Activated naive CD4-positive, alpha-beta T cell treated with Interleukin-2 at 50 U/mL for 16 hours (primary cell): ENCODE data around the gene RCOR3.

Experiments
- DNase-seq: peaks from one replicate; pipeline ENCODE4 v3.0.0-alpha.2; 2020

RCOR3 gene

DNA sequence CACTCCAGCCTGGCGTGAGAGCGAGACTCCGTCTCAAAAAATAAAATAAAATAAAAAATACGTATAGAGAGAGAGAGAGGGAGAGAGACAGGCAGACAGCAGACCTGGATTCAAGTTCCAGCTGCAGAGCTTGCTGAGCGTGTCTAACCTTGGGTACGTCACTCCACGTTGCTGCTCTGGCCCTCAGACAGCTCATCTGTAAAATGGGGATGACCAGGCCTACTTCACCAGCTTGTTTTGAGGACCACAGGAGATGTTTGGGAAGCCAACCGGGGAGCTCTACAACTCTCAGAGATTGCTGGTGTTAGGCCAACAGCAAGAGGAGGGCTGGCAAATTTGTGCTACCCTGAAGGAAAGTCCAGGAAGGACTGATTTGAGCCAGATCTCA, 67.0 kb downstream of the RCOR3 start:
- no peak for DNase-seq

DNA sequence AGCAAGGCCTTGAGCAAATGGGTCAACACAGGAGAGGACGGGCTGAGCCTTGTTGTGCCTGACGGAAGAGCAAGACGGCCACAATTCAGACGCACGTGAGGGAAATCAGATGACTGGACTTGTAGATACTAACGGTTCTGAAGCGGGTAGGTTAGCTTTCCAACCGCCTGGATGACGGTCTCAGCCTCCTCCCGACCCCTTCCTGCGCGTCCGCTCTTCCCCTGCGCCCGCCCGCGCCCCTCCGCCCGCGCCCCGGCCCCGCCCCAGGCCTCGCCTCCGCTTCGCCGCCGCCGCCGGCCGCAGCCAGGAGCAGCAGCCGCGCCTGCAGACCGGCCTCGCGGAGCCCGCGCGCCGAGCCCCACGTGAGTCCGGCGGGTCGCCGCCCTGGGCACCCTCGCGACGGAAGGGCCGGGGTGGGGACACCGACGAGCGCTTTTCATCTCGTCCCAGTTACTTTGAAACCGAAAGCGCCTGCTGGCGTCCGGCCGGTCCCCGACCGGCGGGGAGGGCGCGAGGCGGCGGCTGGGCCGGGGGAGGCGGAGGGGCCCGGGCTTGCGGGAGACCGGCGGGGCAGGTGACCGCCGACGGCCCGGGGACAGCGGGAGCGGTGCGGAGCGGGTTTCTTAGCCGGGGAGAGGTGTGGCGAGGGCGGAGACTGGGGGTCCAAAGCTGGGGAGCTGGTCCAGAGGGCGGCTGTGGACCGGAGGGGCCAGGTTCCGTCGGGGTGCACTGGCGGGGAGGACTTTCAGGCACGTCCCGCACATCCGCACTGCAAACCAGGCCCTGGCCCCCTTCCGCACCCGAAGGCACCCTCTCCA, 67.6 kb downstream of the RCOR3 start, which contains the start of gene TRAF5:
TRAF5 (plus strand) TSS at position 306 of the 818 bp plus-strand sequence. CDS start 26,407 bp downstream, outside the sequence.
- peak; percentile 63 for DNase-seq

DNA sequence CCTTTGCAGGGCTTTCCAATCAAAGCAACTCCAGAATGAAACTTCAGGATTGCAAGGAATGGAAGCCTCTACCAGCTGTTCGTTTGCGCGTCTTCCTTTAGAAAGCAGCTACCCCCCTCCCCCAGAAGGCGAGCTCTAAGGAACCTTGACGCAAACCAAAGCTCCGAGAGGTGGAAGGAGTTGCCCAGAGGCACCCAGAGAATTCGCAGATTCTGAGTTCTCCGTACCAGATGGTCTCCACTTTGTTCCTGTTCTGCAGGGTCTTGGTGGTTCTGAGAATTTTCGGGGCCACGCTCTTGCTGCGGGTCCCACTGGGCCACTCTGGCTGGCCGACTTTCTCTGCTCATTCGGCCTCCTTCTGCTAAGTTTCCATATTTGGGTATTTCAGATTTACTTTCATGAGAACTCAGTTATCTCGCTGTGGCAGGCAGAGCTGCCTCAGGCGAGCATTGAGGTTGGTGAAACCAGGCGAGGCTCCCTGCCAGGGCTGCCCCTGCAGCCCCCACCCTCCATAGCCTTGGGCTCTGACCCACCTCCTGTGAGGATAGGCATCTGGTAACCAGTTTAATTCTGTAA, 68.3 kb downstream of the RCOR3 start:
- DNase-seq: peak; percentile 45

DNA sequence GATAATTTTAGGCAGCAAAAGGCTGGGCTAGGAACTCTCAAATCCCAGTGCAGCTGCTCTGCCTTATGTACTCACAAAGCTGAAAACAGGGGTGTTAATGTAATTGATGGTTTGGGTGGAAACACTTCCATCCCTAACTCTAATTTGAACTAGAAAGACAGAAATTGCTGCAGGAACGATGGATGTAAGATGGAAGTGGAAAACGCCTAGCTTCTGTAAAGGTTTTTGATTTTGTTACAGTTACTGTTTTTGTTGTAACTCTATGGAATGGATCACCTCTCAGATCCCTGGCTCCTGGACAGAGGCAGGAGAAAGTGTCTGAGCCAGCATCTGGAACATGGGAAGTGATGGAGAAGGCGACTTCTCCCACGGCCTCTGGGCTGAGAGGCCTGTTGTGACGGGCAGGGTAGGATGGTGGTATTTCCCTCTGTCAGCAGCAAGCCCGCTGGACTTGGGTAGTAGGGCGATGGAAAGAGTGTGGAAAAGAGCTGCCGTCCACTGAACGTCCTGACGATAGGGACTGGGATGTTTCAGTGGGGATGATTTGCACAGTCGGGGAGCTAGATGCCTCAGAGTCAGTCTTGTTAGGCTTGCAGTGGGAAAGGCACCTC, 69.0 kb downstream of the RCOR3 start:
- no peak for DNase-seq

DNA sequence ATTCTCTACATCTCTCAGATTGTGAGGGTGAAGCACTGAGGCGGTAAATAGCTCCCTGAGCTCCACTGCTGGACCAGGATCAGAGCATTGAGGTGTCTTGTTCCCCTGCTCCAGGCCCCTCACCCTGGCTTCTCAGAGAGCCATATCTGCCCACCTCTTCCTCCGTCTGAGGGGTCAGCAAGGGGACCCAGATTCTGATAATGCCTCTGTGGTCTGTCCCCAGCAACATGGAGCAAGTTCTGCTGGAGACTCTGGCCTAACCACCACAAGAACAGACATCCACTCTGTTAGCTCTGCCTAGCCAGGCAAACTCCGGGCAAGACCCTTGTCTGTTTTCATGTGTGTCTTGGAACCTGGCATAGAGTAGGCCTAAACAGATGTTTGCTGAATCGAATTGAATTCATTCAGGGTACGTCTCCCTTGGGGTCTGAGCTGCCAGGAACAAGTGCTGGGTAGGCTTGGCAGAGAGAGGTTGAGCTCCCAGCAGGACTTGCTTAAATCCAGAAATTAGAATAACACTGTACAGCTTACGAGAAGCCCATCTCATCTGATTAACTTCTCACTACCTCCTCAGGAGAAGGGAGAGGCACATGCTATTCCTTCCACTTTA, 69.8 kb downstream of the RCOR3 start:
- DNase-seq: no peak

DNA sequence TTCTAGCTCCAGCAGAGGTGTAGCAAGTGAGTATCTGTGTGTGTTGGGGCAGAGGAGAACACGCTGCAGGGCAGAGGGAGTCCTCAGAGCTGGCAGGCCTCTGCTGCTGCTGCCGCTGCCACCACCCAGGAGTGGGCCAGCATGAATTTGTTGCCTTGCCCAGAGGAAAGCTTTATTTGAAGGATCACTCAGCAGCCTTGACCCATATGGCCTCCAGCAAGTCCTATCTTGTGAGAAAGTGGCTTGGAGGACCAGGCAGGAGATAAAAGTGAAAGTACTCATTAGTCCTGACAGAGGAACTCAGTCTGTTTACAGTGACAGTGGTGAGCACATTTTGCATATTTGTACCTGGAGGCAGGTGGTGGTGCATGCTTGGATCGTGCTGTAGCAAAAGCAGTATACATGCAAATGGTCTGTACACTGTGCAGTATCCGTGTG, 70.6 kb downstream of the RCOR3 start:
- no peak for DNase-seq

DNA sequence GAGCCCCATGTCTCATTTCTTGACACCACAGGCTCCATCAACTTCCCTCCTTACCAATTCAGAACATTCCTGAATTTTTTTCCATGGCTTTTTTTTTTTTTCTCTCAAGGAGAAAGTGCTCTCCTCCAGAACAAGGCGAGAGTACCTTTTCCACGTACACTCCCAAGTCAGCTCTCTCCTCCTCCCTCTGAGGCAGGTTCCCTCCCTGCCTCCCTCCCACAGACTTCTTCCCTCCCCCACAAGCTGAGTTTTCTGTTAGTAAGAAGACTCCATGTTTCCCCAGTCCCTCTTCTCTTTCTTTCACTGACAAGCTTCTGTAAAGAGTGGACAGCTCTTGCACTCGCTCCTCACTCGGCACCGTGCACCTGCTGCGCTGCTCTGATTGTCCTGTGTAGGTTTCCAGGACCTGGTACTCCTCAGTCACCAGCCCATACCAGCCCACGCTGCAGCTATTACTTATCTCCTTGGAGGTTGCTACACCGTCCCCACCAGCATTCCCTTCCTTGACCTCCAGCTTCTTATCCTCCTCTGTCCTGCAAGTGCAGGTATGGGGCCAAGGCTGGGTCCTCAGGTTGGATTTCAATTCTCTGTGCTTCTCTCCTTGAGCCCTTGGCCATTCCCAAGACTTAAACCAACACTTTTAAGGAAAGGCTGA, 71.2 kb downstream of the RCOR3 start:
- no peak for DNase-seq

DNA sequence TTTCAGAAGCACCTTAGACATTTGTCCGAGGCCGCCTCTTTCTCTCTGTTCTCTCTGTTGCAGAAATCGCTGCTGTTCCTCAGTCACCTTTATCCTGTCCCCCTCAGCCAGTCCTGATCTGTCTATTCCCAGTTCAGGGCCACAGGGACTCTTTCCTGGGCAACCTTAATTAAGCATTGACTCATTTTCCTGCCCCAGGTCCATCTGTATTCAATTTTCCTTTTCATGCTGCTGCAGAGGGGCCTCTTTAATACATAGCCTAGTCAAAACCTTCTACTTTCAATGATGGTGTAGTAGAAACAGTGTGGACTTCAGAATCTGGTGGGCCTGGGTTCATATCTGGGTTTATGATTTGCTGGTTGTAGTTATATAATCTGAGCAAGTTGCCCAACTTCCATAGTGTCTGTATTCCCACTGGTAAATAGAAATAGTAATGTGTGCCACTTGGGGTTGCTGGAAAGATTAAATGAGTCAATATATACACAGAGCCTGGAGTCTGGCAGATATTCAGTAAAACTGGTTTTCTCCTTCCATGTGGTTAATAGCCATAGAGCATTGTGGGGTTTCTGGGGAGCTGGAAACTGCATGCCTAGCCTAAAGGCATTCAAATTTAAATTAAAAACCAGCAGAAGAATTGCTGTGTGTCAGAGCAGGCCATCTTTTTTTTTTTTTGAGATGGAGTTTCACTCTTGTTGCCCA, 72.0 kb downstream of the RCOR3 start:
- no peak for DNase-seq

DNA sequence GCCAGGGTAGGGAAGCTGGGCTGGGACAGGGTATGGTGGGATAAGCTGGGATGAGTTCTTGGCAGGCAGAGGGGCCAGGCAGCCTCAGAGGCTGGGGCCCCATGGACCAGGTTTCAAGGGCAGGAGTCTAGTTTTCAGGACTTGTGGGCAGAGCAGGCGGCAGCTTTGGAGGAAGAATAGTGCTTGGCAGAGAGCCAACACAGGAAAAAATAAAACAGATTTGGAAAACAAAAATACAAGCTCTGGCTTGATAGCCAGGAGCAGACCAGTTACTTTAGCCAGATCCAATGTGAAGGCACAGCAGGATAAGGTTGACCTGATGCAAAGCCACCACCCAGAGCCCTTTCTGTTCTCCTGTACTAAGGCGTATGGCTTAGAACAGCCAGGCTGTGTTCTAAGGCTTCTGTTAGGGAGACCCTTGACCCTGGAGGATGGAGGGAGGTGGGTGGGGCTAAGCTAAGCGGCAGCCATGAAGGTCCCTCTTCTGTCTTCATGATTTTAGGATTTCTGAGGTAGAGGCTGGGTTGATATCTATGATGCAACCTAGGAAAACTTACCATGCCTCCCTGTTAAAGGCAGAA, 73.0 kb downstream of the RCOR3 start:
- no peak for DNase-seq

DNA sequence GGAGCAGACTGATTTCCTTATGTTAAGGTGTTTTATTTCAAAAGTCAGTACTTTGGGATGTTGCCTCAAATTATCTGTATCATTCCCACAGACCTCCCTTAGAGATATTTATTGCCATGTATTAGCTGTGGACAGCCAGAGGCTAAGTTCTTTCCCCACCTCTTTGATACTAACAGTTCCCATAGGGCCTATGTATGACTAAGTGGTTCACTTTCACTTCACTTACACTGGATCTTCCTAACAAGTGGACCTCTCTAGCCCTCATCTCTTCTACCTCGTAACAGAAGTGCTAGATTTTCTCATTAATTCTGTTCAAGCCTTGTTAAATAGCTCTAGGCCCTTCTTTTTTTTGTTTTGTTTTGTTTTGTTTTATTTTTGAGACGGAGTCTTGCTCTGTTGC, 73.7 kb downstream of the RCOR3 start:
- no peak for DNase-seq

DNA sequence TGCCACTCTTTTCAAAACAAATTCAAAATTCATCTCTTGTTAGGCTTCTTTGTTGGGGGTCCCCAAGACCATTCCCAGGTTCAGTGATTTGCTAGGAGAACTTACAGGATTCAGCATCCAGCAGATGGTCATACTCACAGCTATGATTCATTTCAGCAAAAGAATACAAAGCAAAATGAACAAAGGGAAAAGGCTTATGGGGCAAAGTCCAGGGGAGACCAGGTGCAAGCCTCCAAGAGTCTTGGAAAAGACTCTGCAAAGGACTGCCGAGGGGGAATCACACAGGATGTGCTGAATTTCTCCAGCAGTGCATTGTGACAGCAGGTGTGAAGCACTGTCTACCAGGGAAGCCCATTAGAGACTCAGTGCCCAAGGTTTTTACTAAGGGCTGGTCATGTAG, 74.7 kb downstream of the RCOR3 start:
- no peak for DNase-seq

DNA sequence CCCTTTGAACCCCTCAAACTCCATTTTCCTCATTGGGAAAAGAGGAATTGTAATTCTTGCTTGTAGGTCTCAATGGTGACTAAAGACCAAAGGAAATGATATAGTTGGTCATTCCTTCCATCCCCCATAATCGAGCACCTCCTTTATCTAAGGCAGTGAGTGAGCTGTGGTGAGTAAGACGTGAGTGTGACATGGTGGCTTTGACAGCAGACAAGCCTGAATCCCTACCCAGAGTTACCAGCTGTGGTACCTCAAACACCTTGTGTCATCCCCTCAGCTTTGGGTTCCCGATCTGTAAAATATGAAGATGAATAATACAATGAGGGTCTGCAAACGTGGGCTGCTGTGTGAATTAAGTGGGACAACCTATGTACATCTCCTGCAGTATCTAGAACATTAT, 75.8 kb downstream of the RCOR3 start:
- no peak for DNase-seq

DNA sequence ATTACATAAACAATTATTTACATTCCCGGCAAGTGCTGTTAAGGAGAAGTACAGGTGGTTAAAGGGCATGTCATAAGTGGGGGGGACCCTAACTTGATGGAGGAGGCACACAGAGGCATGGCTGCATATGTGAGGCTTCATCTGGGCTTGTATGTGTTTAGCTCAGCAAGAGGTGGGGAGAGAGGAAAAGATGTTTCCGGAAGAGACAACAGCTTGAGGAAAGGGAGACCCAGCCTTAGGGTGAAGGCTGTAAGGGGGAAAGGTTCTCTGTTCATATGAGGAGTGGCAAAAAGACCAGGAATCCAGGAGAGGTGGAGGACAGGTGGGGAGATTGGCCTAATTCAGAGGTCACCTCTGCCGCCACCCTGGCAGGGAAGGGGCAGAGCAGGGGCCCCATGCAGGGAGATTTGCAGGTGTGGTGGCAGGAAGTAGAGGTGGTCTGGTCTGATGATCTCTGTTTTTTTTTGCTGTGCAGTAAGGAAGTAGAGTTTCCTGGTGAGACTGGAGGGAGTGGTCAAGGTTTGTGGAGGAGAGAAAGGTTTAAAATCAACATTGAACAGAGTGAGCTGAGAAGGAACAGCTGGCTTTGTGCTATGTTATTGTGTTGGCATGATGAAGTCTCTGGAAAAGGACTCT, 76.5 kb downstream of the RCOR3 start:
- DNase-seq: no peak

DNA sequence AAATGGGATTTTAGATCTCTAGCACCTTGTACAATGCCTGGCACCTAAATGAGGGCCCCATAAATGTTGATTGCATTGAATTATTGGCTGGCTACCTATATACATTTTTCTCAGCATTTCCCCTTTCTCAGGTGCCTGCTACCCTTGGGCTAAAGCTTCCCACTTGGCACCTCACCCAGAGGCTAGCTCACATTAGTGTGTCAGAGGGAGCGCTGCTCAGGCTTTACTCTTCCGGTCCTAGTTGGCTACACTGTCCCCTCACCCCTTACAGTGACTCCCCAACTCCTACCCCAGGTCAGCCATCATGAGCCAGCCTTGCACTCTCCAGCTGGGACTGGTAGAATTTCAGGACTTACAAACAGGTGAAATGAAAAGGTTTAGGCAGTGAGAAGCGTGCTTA, 77.0 kb downstream of the RCOR3 start:
- DNase-seq: no peak

DNA sequence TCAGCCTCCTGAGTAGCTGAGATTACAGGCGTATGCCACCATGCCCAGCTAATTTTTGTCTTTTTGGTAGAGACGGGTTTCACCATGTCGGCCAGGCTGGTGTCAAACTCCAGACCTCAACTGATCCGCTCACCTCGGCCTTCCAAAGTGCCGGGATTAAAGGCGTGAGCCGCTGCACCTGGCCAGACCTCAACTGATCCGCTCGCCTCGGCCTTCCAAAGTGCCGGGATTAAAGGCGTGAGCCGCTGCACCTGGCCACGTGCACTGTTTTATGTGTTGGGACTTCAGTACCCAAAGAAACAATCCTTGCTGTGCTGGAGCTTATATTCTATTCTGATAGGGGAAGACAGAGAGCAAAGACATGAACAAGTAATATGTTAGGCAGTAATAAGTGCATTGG, 77.6 kb downstream of the RCOR3 start:
- no peak for DNase-seq

DNA sequence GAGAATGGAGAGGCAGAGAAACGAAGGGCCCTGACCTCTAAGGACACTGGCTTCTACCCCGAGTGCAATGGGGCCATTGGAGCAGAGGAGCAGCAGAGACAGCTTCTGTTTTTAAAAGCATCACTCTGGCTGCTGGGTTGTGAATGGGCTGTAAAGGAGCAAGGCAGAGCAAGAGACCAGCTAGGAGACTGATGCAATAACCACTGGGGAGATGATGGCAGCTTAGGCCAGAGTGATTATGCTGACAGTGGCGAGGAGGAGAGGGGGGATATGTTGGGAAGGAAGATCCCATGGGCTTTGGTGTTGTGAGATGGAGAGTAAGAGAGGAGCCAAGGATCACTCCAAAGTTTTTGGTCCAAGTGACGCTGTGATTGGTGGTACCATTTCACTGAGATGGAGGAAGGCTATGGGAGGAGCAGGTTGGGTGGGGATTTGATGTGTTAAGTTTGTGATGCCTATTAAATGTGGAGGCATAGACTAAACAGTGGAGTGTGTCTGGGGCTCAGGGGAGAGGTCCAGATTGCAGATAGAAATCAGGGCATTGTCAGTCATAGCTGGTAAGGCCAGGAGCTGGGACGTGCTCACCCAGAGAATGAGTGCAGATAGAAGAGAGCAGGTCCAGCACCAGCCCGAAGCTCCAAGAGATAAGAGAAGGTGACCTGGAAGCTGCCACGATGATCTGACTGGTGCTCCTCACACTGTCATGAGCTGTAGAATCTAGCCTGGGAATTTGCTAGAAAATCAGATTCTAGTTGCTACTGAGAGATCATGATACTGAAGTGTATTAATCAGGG, 78.5 kb downstream of the RCOR3 start:
- no peak for DNase-seq

DNA sequence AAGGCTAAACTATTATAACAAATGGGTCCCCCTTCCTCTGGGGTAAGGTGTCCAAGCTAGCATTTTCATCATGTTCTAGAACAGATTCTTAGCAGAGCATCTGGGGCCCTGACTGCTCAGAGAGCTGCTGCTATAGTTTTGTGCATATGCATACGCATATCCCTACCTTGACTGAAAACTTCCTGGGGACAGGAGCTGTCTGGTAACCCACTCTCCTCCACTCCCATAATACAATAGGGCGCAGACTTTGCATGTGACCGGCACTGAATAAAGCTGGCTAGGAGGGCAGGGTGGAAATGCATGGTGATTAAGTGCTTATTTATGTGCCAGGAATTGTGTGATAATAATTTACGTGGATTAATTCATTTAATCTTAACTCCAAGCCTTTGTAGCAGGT, 79.1 kb downstream of the RCOR3 start:
- no peak for DNase-seq

DNA sequence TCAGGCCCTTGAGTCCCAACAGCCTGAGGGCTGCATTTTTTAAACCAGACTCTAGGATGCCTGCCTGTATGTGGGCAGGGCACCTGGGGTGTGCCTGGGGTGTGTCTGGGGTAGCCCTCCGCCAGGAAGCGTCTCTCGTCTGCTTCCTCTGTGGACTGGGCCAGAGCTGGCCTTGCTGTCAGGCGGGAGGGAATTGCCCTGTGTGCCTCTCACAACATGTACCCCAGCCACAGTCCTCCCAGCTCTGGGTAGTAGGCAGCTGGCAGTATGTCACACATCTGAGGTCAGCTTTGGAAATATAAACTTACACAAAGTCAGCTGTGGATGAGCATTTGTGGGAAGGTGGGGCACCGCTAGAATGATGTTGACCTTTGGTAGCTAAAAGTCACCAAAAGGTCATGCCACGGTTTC, 80.5 kb downstream of the RCOR3 start:
- no peak for DNase-seq

DNA sequence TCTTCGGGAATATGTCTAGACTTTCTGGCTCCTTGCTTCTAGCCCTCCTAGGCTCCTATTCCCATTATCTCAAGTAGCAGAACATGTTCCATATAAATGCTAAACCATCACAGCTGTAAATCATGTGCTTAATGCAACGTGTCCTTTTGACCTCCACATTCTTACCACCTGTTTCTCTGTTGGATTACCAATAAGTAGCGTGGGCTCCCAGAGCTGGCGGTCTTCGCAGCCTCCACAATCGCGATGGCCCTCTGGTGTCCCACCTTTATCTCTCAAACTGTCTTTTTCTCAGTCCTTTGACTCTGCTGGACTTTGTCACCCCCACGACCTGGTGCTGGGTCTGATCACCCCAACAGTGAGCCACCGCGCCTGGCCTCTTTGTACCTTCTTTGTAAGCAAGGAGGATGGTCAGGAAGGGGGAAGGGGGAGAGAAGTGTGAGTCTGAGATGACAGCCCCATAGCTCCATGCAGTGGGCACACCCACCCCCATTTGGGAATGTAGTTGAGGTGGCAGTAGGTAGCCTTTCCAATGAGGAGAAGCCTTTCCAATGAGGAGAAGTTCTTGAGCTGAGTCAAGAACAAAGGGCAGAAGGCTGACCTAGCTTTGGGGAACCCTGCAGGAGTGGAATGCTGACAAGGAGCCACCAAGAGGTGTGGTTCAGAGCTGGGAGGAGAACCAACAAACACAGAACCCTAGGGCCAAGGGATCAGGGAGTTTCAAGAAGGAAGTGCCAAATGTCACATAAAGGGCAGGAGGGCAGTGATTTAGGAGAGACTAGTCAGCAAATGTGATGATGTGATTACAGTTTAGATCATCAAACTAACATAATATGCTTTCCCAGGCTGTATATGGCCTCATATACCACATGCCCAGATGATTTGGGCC, 81.7 kb downstream of the RCOR3 start:
- DNase-seq: no peak

DNA sequence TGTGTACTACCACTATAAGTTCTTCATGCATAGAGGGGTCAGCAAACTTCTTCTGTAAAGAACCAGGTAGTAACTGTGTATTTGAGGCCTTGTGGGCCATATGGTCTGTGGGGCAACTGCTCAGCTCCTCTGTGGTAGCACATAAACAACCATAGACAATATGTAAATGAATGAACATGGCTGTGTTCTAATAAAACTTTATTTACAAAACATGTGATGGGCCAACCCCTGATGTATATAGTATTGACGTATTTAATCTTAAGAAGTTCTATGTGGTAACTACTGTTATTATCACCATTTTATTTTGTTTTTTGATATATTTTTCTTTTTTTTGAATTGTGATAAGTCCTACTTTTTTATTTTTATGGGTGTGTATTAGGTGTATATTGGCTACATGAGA, 82.8 kb downstream of the RCOR3 start:
- no peak for DNase-seq
